Loucy (cell line): ENCODE results near the gene MISP.

Experiments used
- H2AFZ ChIP-seq: fragments of 200-600 bp; sonication (generic); 2 replicates; pipeline ENCODE4 v1.6.0; 2016; ENCODE audit warnings: antibody characterized with exemption, mild to moderate bottlenecking, low read length, moderate library complexity
- H3F3A ChIP-seq: fragments of 200-600 bp; 2 replicates; pipeline ENCODE4 v1.6.0; 2016; ENCODE audit warnings: antibody characterized with exemption, low read depth, mild to moderate bottlenecking
- H3K27me3 ChIP-seq: fragments of 200-600 bp; sonication (generic); 2 replicates; pipeline ENCODE4 v1.6.1; 2014; ENCODE audit warnings: low read length, mild to moderate bottlenecking; ENCODE audit not compliant: insufficient read depth, poor library complexity, severe bottlenecking
- H3K36me3 ChIP-seq: fragments of 200-600 bp; sonication (generic); 2 replicates; pipeline ENCODE4 v1.6.1; 2016; ENCODE audit warnings: low read length; ENCODE audit not compliant: insufficient read depth
- H3K4me1 ChIP-seq: fragments of 200-600 bp; sonication (generic); 2 replicates; pipeline ENCODE4 v1.5.1; 2014; ENCODE audit warnings: low read length, mild to moderate bottlenecking; ENCODE audit not compliant: insufficient read depth, poor library complexity, severe bottlenecking
- H3K4me2 ChIP-seq: fragments of 200-600 bp; sonication (generic); 2 replicates; pipeline ENCODE4 v1.6.0; 2014; ENCODE audit warnings: antibody characterized with exemption, low read length, low read depth, mild to moderate bottlenecking; ENCODE audit not compliant: poor library complexity, severe bottlenecking
- H3K4me3 ChIP-seq: fragments of 200-600 bp; sonication (generic); 2 replicates; pipeline ENCODE4 v1.5.1; 2014; ENCODE audit warnings: low read length, mild to moderate bottlenecking, mixed read lengths; ENCODE audit not compliant: poor library complexity, severe bottlenecking
- H3K79me2 ChIP-seq: fragments of 200-600 bp; sonication (generic); 2 replicates; pipeline ENCODE4 v1.6.1; 2014; ENCODE audit warnings: low read length; ENCODE audit not compliant: insufficient read depth
- H3K9ac ChIP-seq: fragments of 200-600 bp; sonication (generic); 2 replicates; pipeline ENCODE4 v1.6.0; 2014; ENCODE audit warnings: mild to moderate bottlenecking, low read depth, low read length, moderate library complexity; ENCODE audit not compliant: poor library complexity, severe bottlenecking
- H3K9me2 ChIP-seq: fragments of 200-600 bp; sonication (generic); replicated peaks from 2 replicates; pipeline ENCODE4 v1.6.1; 2016; ENCODE audit warnings: low read depth, low read length, mixed read lengths
- H3K9me3 ChIP-seq: fragments of 200-600 bp; sonication (generic); 2 replicates; pipeline ENCODE4 v1.6.1; 2014; ENCODE audit warnings: mild to moderate bottlenecking, antibody characterized with exemption, low read length, low read depth; ENCODE audit not compliant: insufficient read depth
- H4K20me1 ChIP-seq: fragments of 200-600 bp; sonication (generic); 2 replicates; pipeline ENCODE4 v1.6.0; 2014; ENCODE audit warnings: antibody characterized with exemption, low read length, mild to moderate bottlenecking; ENCODE audit not compliant: insufficient read depth, poor library complexity, severe bottlenecking
- EZH2phosphoT487 ChIP-seq: fragments of 200-600 bp; IDR thresholded peaks from 2 replicates; pipeline ENCODE4 v1.6.1; 2018; ENCODE audit warnings: antibody characterized with exemption, mild to moderate bottlenecking, moderate library complexity, borderline replicate concordance
- TF ChIP-seq, protein P1 (sequence below): fragments of 200-600 bp; sonication (generic); conservative IDR thresholded peaks from 2 replicates; pipeline ENCODE4 v1.5.1; 2014; ENCODE audit warnings: mild to moderate bottlenecking, antibody characterized with exemption, low read length

Gene MISP

DNA sequence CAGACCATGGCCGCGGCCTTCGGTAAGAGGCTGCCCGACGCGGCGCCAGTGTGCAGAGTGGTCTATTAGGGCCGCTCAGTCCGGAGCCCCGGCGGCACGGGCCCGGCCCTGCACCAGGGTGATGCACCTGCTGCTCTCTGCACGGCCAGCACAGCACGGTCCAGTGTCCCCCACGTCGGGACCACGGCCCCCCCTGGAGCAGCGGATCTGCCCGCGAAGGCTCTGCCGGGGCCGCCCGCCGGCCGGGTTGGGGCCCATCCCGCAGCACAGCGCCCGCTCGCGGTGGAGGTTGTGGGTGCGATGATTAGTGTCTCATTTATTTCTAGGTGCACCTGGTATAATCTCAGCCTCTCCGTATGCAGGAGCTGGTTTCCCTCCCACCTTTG is 54.2 kb downstream of the MISP start:
- H3K79me2 ChIP-seq, result peaks cover 91% of the 10 kb centered on the region
- H3K4me2 ChIP-seq, result no peak overlapping the region
- H4K20me1 ChIP-seq, result peaks cover 95% of the 10 kb centered on the region
- H3K9me3 ChIP-seq, result no peaks in the 10 kb centered on the region
- no peaks in the 10 kb centered on the region for H3K27me3 ChIP-seq
- 0 out of 2 replicates have a peak, but pooled peaks cover 1% of the 10 kb centered on the region for H3F3A ChIP-seq
- no peak overlapping the region for H2AFZ ChIP-seq
- no peak overlapping the region for H3K4me3 ChIP-seq
- TF ChIP-seq EZH2phosphoT487, result no peak
- TF ChIP-seq, protein P1, sequence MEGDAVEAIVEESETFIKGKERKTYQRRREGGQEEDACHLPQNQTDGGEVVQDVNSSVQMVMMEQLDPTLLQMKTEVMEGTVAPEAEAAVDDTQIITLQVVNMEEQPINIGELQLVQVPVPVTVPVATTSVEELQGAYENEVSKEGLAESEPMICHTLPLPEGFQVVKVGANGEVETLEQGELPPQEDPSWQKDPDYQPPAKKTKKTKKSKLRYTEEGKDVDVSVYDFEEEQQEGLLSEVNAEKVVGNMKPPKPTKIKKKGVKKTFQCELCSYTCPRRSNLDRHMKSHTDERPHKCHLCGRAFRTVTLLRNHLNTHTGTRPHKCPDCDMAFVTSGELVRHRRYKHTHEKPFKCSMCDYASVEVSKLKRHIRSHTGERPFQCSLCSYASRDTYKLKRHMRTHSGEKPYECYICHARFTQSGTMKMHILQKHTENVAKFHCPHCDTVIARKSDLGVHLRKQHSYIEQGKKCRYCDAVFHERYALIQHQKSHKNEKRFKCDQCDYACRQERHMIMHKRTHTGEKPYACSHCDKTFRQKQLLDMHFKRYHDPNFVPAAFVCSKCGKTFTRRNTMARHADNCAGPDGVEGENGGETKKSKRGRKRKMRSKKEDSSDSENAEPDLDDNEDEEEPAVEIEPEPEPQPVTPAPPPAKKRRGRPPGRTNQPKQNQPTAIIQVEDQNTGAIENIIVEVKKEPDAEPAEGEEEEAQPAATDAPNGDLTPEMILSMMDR, result no peak
- H3K36me3 ChIP-seq, result peaks cover 99% of the 10 kb centered on the region
- H3K9me2 ChIP-seq, result no peaks in the 10 kb centered on the region
- H3K4me1 ChIP-seq, result peaks cover 19% of the 10 kb centered on the region
- no peak overlapping the region for H3K9ac ChIP-seq

DNA sequence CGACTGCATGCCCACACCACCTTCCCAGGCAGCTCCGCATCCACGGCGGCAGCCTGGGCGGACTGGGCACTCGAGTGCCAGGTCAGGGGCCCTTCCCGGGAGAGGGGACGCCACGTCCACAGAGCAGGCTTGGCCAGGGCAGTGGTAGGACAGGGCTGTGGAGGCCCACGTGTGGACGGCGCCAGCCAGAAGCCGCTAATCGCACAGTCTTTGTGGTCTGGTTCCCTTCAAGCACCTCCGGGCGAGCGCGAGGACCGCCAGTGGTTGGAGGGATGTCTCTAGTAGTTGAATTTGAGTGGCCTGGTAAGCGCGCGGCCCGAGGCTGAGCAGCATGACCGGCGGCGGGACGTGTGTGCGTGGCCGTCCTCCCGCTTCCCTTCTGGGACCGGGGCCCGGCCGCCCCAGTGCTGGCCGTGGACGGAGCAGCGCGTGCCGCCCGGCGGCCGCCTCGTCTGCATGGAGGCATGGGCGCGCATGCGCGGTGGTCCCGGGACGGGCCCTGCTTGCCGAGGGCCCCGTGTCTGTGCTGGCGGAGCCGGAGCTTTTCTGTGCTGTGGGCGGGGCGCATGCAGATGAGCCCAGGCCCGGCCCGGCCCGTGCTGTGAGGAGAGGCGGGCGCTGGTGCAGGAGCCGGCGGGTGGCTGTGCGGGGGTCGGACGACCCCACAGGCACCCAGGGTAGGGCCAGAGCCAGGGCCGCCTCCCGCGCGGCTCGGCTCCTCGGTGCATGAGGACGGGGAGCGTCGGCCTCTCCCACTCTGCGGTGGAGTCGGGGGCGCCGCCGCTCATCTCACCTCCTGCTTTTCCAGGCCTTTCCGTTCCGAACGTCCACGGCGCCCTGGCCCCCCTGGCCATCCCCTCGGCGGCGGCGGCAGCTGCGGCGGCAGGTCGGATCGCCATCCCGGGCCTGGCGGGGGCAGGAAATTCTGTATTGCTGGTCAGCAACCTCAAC is 55.0 kb downstream of the MISP start:
- H4K20me1 ChIP-seq, result peaks cover 95% of the 10 kb centered on the region
- no peaks in the 10 kb centered on the region for H3K9me2 ChIP-seq
- H3K9ac ChIP-seq, result no peak overlapping the region
- no peaks in the 10 kb centered on the region for H3K27me3 ChIP-seq
- peaks cover 84% of the 10 kb centered on the region for H3K79me2 ChIP-seq
- H3K4me2 ChIP-seq, result no peak overlapping the region
- peaks cover 100% of the 10 kb centered on the region; the same call in 1 of the 2 replicates for H3K36me3 ChIP-seq
- no peak overlapping the region for H3K4me3 ChIP-seq
- peaks cover 13% of the 10 kb centered on the region for H3K4me1 ChIP-seq
- TF ChIP-seq, protein P1, result no peak
- no peak overlapping the region for H2AFZ ChIP-seq
- peaks cover 7% of the 10 kb centered on the region; the same call in 1 of the 2 replicates for H3F3A ChIP-seq
- no peaks in the 10 kb centered on the region for H3K9me3 ChIP-seq

DNA sequence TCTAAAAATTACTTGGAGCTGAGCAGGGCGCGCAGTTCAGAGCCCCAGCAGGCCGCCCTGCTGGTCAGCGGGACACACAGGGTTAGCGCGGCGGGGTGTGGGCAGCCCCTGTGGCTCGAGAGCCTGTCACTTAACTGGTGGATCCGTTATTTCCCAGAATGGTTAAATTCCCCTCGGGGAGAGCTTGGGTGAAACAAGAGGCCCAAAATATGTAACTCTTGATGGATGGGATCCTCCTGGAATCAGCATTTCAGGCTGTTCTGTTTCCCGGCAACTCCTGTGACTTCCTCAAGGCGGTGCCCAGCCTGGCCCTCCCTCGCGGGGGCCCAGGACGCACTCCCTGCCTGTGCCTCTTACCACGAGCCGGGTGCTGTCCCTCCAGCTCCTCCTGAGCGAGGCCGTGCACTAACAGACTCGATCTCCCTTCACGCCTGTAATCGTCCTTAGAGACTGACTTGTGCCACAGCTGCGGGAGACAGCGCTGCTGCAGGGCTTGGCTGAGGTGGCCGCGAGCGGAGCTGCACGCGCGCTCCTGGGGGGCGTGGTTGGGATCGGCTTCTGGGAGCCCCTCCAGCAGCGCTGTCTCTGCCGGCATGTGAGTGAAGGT is 56.0 kb downstream of the MISP start:
- no peaks in the 10 kb centered on the region for H3K9me2 ChIP-seq
- H3K79me2 ChIP-seq, result peaks cover 74% of the 10 kb centered on the region
- H3K4me3 ChIP-seq, result no peak overlapping the region
- H3K27me3 ChIP-seq, result no peaks in the 10 kb centered on the region
- peaks cover 100% of the 10 kb centered on the region; the same call in 1 of the 2 replicates for H3K36me3 ChIP-seq
- no peak overlapping the region for H3K9ac ChIP-seq
- H3F3A ChIP-seq, result peaks cover 16% of the 10 kb centered on the region; the same call in 1 of the 2 replicates
- H4K20me1 ChIP-seq, result peaks cover 95% of the 10 kb centered on the region
- H3K4me2 ChIP-seq, result no peak overlapping the region
- H3K4me1 ChIP-seq, result peaks cover 2% of the 10 kb centered on the region
- H2AFZ ChIP-seq, result no peak overlapping the region
- TF ChIP-seq, protein P1, result no peak
- TF ChIP-seq EZH2phosphoT487, result no peak
- no peaks in the 10 kb centered on the region for H3K9me3 ChIP-seq
